GM12878 (cell line): ENCODE data around the gene G3BP1. TPM values are rescaled to one million over a fixed set of nuclear protein-coding genes. Genes with fewer than 3 reads are reported as not detected.

Source experiments
- ATAC-seq: fragments of 200-7000 bp; cut with Tn5 transposase; 3 replicates; pipeline ENCODE4 v1.9.1; 2020; ENCODE audit warnings: mild to moderate bottlenecking, moderate library complexity
- BruUV-seq: library from RNA; stranded (reverse); fragments of 400-500 nt; replicated peaks from 2 replicates; lab custom pipeline; 2021; lab: Mats Ljungman, UMichigan
- CTCF ChIA-PET: fragments of 300-600 bp; sonication (Branson Sonifier 250); formaldehyde crosslinking; extraction: SDS; loops from one replicate; lab custom pipeline; 2021; ENCODE audit warnings: inconsistent platforms; lab: Yijun Ruan, JAX
- POLR2A ChIA-PET: fragments of 350-600 bp; formaldehyde crosslinking; extraction: SDS; loops from one replicate; lab custom pipeline; 2021; ENCODE audit warnings: inconsistent platforms; lab: Charles Lee
- RAD21 ChIA-PET: fragments of 300-600 bp; sonication (Branson Sonifier 250); formaldehyde crosslinking; loops from one replicate; lab custom pipeline; 2023; ENCODE audit warnings: antibody characterized with exemption; ENCODE audit not compliant: unreplicated experiment; lab: Charles Lee
- SMC1A ChIA-PET: fragments of 300-600 bp; sonication (Branson Sonifier 250); formaldehyde crosslinking; loops from one replicate; lab custom pipeline; 2023; ENCODE audit not compliant: unreplicated experiment, uncharacterized antibody; lab: Charles Lee
- DNase-seq: peaks from one replicate; pipeline ENCODE4 v3.0.0-alpha.2; 2011; ENCODE audit warnings: low read depth, low spot score
- FAIRE-seq: peaks from 3 replicates; lab custom pipeline; 2011; peaks lifted over from hg19 to GRCh38; lab: Jason Lieb, UNC
- H2AFZ ChIP-seq: 2 replicates; pipeline ENCODE4 v1.6.0; 2011; ENCODE audit warnings: low read depth, low read length, control low read depth; ENCODE audit not compliant: control insufficient read depth
- H3K27ac ChIP-seq: 2 replicates; pipeline ENCODE4 v1.5.1; 2011; ENCODE audit warnings: control low read depth; ENCODE audit not compliant: control insufficient read depth, insufficient read depth
- H3K27me3 ChIP-seq, 2 experiments: replicated peaks in 1 of 2; 2 replicates each; pipeline versions ENCODE4 v1.6.0 to v1.6.1; 2011; ENCODE audit warnings: low read length in 1 of 2; ENCODE audit not compliant: control insufficient read depth in 2 of 2, insufficient read depth in 2 of 2
- H3K36me3 ChIP-seq, 2 experiments: 2 replicates each; pipeline ENCODE4 v1.5.1; 2011; ENCODE audit warnings: low read length in 1 of 2; ENCODE audit not compliant: control insufficient read depth in 2 of 2, insufficient read depth in 2 of 2
- H3K4me1 ChIP-seq: 2 replicates; pipeline ENCODE4 v1.6.1; 2011; ENCODE audit warnings: mild to moderate bottlenecking, low read length, moderate library complexity, mixed read lengths; ENCODE audit not compliant: control insufficient read depth, insufficient read depth
- H3K4me2 ChIP-seq: 2 replicates; pipeline ENCODE4 v1.6.0; 2011; ENCODE audit warnings: control low read depth; ENCODE audit not compliant: control insufficient read depth, insufficient read depth
- H3K4me3 ChIP-seq: fragments of 200-600 bp; sonication (generic); 2 replicates; pipeline ENCODE4 v1.5.1; 2016
- H3K79me2 ChIP-seq: 2 replicates; pipeline ENCODE4 v1.6.0; 2011; ENCODE audit warnings: low read length; ENCODE audit not compliant: control insufficient read depth, insufficient read depth
- H3K9ac ChIP-seq: 2 replicates; pipeline ENCODE4 v1.8.0; 2011; ENCODE audit warnings: low read length, control low read depth, mixed read lengths; ENCODE audit not compliant: control insufficient read depth, insufficient read depth
- H3K9me3 ChIP-seq: replicated peaks from 3 replicates; pipeline ENCODE4 v1.5.1; 2011; ENCODE audit warnings: mild to moderate bottlenecking, low read length; ENCODE audit not compliant: control insufficient read depth, insufficient read depth
- H4K20me1 ChIP-seq: 2 replicates; pipeline ENCODE4 v1.6.0; 2011; ENCODE audit not compliant: control insufficient read depth, insufficient read depth
- CBX3 ChIP-seq: fragments of 200-600 bp; sonication (generic); IDR thresholded peaks from 2 replicates; pipeline ENCODE4 v1.6.1; 2016; ENCODE audit warnings: low read depth, borderline replicate concordance
- CBX5 ChIP-seq: sonication (generic); IDR thresholded peaks from 2 replicates; pipeline ENCODE4 v1.6.1; 2016; ENCODE audit warnings: low read depth, moderate library complexity, mild to moderate bottlenecking, inconsistent platforms
- CREM ChIP-seq: IDR thresholded peaks from 2 replicates; pipeline ENCODE4 v1.6.1; 2014; ENCODE audit warnings: antibody characterized with exemption, low read depth
- IRF5 ChIP-seq: fragments of 450-650 bp; IDR thresholded peaks from 2 replicates; pipeline ENCODE4 v1.6.1; 2017; ENCODE audit warnings: borderline replicate concordance
- NRF1 ChIP-seq: conservative IDR thresholded peaks from 2 replicates; pipeline ENCODE4 v1.6.1; 2011; ENCODE audit warnings: mild to moderate bottlenecking, low read depth, low read length, improper control_type of control experiment
- POLR2A ChIP-seq: IDR thresholded peaks from 2 replicates; pipeline ENCODE4 v1.6.1; 2011; ENCODE audit warnings: low read depth, mild to moderate bottlenecking, low read length
- ZBTB11 ChIP-seq: fragments of 450-650 bp; formaldehyde crosslinking; IDR thresholded peaks from 2 replicates; pipeline ENCODE4 v1.5.0; 2022; ENCODE audit warnings: mild to moderate bottlenecking, missing genetic modification characterization
- WGBS: methylation state at CpG from one replicate; pipeline ENCODE4 v1.1.6; 2016; ENCODE audit warnings: low lambda C conversion rate; ENCODE audit not compliant: insufficient replicate concordance, insufficient coverage; ENCODE audit errors: missing lambda C conversion rate; 5-methylcytosine and 5-hydroxymethylcytosine counted together
- in situ Hi-C: fragments of 300-500 bp; cut with MboI; formaldehyde crosslinking; loops from 9 replicates; pipeline ENCODE4 v1.14.3; 2018; ENCODE audit warnings: mixed read lengths
- intact Hi-C: fragments of 100-400 bp; cut with micrococcal nuclease; formaldehyde crosslinking; loops from one replicate; pipeline ENCODE4 v1.14.2; 2022; ENCODE audit not compliant: unreplicated experiment
- polyA plus RNA-seq, 11 experiments: library from polyadenylated mRNA; depleted of rRNA in 4 of 11; unstranded in 6 of 11; stranded (reverse) in 5 of 11; fragments of >200 nt; fragmentation: Nextera tagmentation in 4 of 11; fragmentation: Illumina TruSeq in 1 of 11; extraction: Ambion mirVana in 4 of 11; extraction: Trizol in 1 of 11; gene quantifications; 1 replicate in 1 of 11; 2 replicates in 10 of 11; pipeline versions ENCODE4 v1.2.1 to v1.2.3, GENCODE V29; 2011 to 2016; ENCODE audit warnings: inconsistent platforms in 2 of 11, missing spikeins in 2 of 11, low read depth in 1 of 11
- total RNA-seq, 4 experiments: library from RNA; depleted of rRNA in 3 of 4; stranded (reverse); fragments of >200 nt in 3 of 4; fragmentation: Illumina TruSeq in 1 of 4; extraction: Trizol in 1 of 4; gene quantifications; 2 replicates each; pipeline versions ENCODE4 v1.2.1 to v1.2.3, GENCODE V29; 2013 to 2021

The G3BP1 gene
- total and polyA plus RNA-seq, 10 of the 15 experiments (the other 5 are each of a cell fraction or from before 2014, with no cell fraction given), result 49.7 to 438 (median 148) TPM

GRCh38 chr5:151739395-151739794 is 32.4 kb upstream of the G3BP1 start (continued):
- TF ChIP-seq IRF5 (no peak), POLR2A (no peak), CBX5 (no peak), CREM (no peak)
- TF ChIP-seq, all 136 proteins: peak for 0

- no TSS peak for BruUV-seq
- Histone ChIP-seq H3K79me2 (peaks cover 3% of the 10 kb centered on the region; the same call in 1 of the 2 replicates), H3K27me3 (no peaks in the 10 kb centered on the region), H3K4me2 (no peak overlapping the region), H4K20me1 (no peaks in the 10 kb centered on the region), H3K27ac (peak overlapping the region; percentile 57), H3K9me3 (no peaks in the 10 kb centered on the region), H3K36me3 (peaks cover 4 to 24% of the 10 kb centered on the region in 2 experiments), H3K4me3 (no peak overlapping the region), H2AFZ (no peak overlapping the region), H3K4me1 (peaks cover 35% of the 10 kb centered on the region), H3K9ac (no peak overlapping the region)
- ChIA-PET SMC1A (interaction anchor here (0.7 to 11.1 kb wide), 25 partner anchors 9 to 219 kb away, joined by 3 to 154 read pairs (median 5); partner anchors contain the start of gene G3BP1), CTCF (interaction anchor here (0.6 to 13.9 kb wide), 23 partner anchors 9 to 292 kb away, joined by 3 to 381 read pairs (median 8); partner anchors contain the start of genes G3BP1 and SLC36A1), RAD21 (interaction anchor here (0.6 to 11.2 kb wide), 15 partner anchors 8 to 216 kb away, joined by 3 to 207 read pairs (median 5); partner anchors contain the start of gene G3BP1), POLR2A (interaction anchor here (0.8 to 4.9 kb wide), 5 partner anchors 9 to 82 kb away, joined by 3 to 36 read pairs (median 11); no protein-coding TSS in a partner anchor)
- no peak for FAIRE-seq
- in situ Hi-C loops (loop anchor here (5.0 to 10.0 kb wide), 3 partner anchors 78 to 293 kb away; partner anchors contain the start of gene SLC36A1), intact Hi-C loops (loop anchor here (1.0 to 5.0 kb wide), 5 partner anchors 19 to 293 kb away; partner anchors contain the start of gene SLC36A1)
- WGBS, result 78% methylated on average over 4 of the region's 4 CpGs
- no peak for ATAC-seq
- no peak for TF ChIP-seq CBX3
- no peak for TF ChIP-seq ZBTB11
- TF ChIP-seq NRF1, result no peak
- no peak for DNase-seq
These were observed 31.8 kb upstream of the G3BP1 start for GRCh38 chr5:151739939-151740335.
